Endothelial cell of umbilical vein (primary cell): Measurements from ENCODE around the gene ZNF639. TPM values are rescaled to one million over a fixed set of nuclear protein-coding genes. Genes with fewer than 3 reads are reported as not detected.
A peak's percentile ranks its signal among the peaks of the same experiment; 100 is the strongest.
"Not testable (repeated sequence)": the region's sequence is repeated elsewhere in the genome, so short reads cannot be mapped to it uniquely, and the experiment has no call there.

Experiments used
- Bru-seq: library from RNA; stranded (reverse); fragments of 400-500 nt; gene quantifications from one replicate; lab custom pipeline; 2021; lab: Mats Ljungman, UMichigan
- BruChase-seq, 2 experiments: library from RNA; stranded (reverse); fragments of 400-500 nt; gene quantifications; one replicate each; lab custom pipeline; 2021; lab: Mats Ljungman, UMichigan
- BruUV-seq: library from RNA; stranded (reverse); fragments of 400-500 nt; replicated peaks from 2 replicates; lab custom pipeline; 2021; lab: Mats Ljungman, UMichigan
- CTCF ChIA-PET: fragments of 300-600, 350-600 bp; sonication (Branson Sonifier 250); formaldehyde crosslinking; loops from one replicate; lab custom pipeline; 2021; ENCODE audit warnings: antibody characterized with exemption, inconsistent platforms; lab: Charles Lee
- POLR2A ChIA-PET: fragments of 300-600, 350-600 bp; sonication (Branson Sonifier 250); formaldehyde crosslinking; loops from one replicate; lab custom pipeline; 2021; ENCODE audit warnings: antibody characterized with exemption, inconsistent platforms; lab: Charles Lee
- DNase-seq: peaks from one replicate; pipeline ENCODE4 v3.0.0-alpha.2; 2011; ENCODE audit warnings: low read depth, low spot score
- FAIRE-seq: peaks from 2 replicates; lab custom pipeline; 2011; peaks lifted over from hg19 to GRCh38; lab: Jason Lieb, UNC
- H2AFZ ChIP-seq: 2 replicates; pipeline ENCODE4 v1.6.0; 2012; ENCODE audit warnings: low read depth, low read length, control low read depth, inconsistent platforms
- H3K27ac ChIP-seq: 2 replicates; pipeline ENCODE4 v1.5.1; 2011; ENCODE audit warnings: low read depth, mild to moderate bottlenecking, control low read depth, low read length, moderate library complexity; ENCODE audit not compliant: insufficient read depth
- H3K27me3 ChIP-seq, 2 experiments: 2 replicates each; pipeline versions ENCODE4 v1.6.0 to v1.6.1; 2011; ENCODE audit warnings: low read length in 2 of 2, mixed read lengths in 1 of 2; ENCODE audit not compliant: control insufficient read depth in 2 of 2, insufficient read depth in 2 of 2
- H3K36me3 ChIP-seq, 2 experiments: 2 replicates in 1 of 2; 3 replicates in 1 of 2; pipeline ENCODE4 v1.5.1; 2011; ENCODE audit warnings: low read length in 2 of 2, mild to moderate bottlenecking in 1 of 2, moderate library complexity in 1 of 2; ENCODE audit not compliant: control insufficient read depth in 2 of 2, insufficient read depth in 2 of 2; ENCODE audit errors: extremely low read depth in 1 of 2
- H3K4me1 ChIP-seq: 3 replicates; pipeline ENCODE4 v1.5.1; 2011; ENCODE audit warnings: mild to moderate bottlenecking, low read length; ENCODE audit not compliant: control insufficient read depth, insufficient read depth; ENCODE audit errors: extremely low read depth
- H3K4me2 ChIP-seq: 2 replicates; pipeline ENCODE4 v1.6.1; 2011; ENCODE audit warnings: low read length, control low read depth, mixed read lengths; ENCODE audit not compliant: insufficient read depth
- H3K4me3 ChIP-seq, 3 experiments: fragments of 200-600 bp in 1 of 3; sonication (generic), shearing (Covaris generic) in 1 of 3; replicated peaks in 1 of 3; 2 replicates each; pipeline ENCODE4 v1.5.1; 2011 to 2016; ENCODE audit warnings: control low read depth in 3 of 3, low read length in 3 of 3, mild to moderate bottlenecking in 2 of 3, inconsistent platforms in 1 of 3, low read depth in 1 of 3, moderate library complexity in 1 of 3; ENCODE audit not compliant: insufficient read depth in 1 of 3
- H3K79me2 ChIP-seq: 2 replicates; pipeline ENCODE4 v1.6.0; 2012; ENCODE audit warnings: low read length, inconsistent platforms; ENCODE audit not compliant: control insufficient read depth, insufficient read depth
- H3K9ac ChIP-seq: replicated peaks from 2 replicates; pipeline ENCODE3; 2011; ENCODE audit warnings: low read length, control low read depth; ENCODE audit not compliant: insufficient read depth; ENCODE audit errors: extremely low read depth
- H3K9me1 ChIP-seq: replicated peaks from 3 replicates; pipeline ENCODE4 v1.6.0; 2011; ENCODE audit warnings: mild to moderate bottlenecking, low read length; ENCODE audit not compliant: control insufficient read depth, insufficient read depth; ENCODE audit errors: extremely low read depth
- H3K9me3 ChIP-seq: replicated peaks from 2 replicates; pipeline ENCODE4 v1.5.1; 2012; ENCODE audit warnings: low read length, inconsistent platforms; ENCODE audit not compliant: control insufficient read depth, insufficient read depth
- H4K20me1 ChIP-seq: replicated peaks from 2 replicates; pipeline ENCODE3; 2011; ENCODE audit warnings: mild to moderate bottlenecking, low read length; ENCODE audit not compliant: control insufficient read depth, insufficient read depth; ENCODE audit errors: extremely low read depth
- JUN ChIP-seq: IDR thresholded peaks from 2 replicates; pipeline ENCODE4 v1.6.1; 2011; ENCODE audit warnings: borderline replicate concordance, low read depth; ENCODE audit not compliant: insufficient read length, insufficient read depth
- MYC ChIP-seq: IDR thresholded peaks from one replicate; pipeline ENCODE4 v1.6.1; 2011; ENCODE audit warnings: mild to moderate bottlenecking, low read depth, low read length
- POLR2A ChIP-seq: IDR thresholded peaks from 2 replicates; pipeline ENCODE4 v1.6.1; 2012; ENCODE audit warnings: low read depth, mild to moderate bottlenecking, control low read depth, low read length
- POLR2AphosphoS5 ChIP-seq: IDR thresholded peaks from 2 replicates; pipeline ENCODE4 v1.6.1; 2012; ENCODE audit warnings: low read depth, mild to moderate bottlenecking, control low read depth, low read length, moderate library complexity; ENCODE audit not compliant: insufficient read depth
- dilution Hi-C: fragments of 300-500 bp; cut with MboI; formaldehyde crosslinking; loops from one replicate; pipeline ENCODE4 v1.15.0; 2019; ENCODE audit warnings: low sequenced_read_pairs; ENCODE audit not compliant: extremely low pct_ligation_motif_present
- intact Hi-C: fragments of 100-400 bp; cut with micrococcal nuclease; formaldehyde crosslinking; loops from one replicate; pipeline ENCODE4 v1.10.0; 2022
- long read RNA-seq: library from polyadenylated mRNA; stranded (forward); transcript quantifications from one replicate; pipeline ENCODE4 v2.0.0, GENCODE V29; 2021
- polyA minus RNA-seq, 3 experiments: library from RNA; depleted of rRNA, polyadenylated mRNA; stranded (reverse); fragments of >200 nt; gene quantifications; 1 replicate in 1 of 3; 2 replicates in 2 of 3; pipeline ENCODE4 v1.2.3, GENCODE V29; 2011
- polyA plus RNA-seq, 4 experiments: library from polyadenylated mRNA; depleted of rRNA in 3 of 4; stranded (reverse) in 3 of 4; unstranded in 1 of 4; fragments of >200 nt; gene quantifications; 2 replicates each; pipeline versions ENCODE4 v1.2.1 to v1.2.3, GENCODE V29; 2011 to 2012; ENCODE audit warnings: missing spikeins in 1 of 4
- total RNA-seq: library from RNA; stranded (reverse); gene quantifications from 2 replicates; pipeline ENCODE4 v1.2.3, GENCODE V29; 2021
- TF ChIP-seq, protein P1 (sequence below): IDR thresholded peaks from 2 replicates; pipeline ENCODE4 v1.6.1; 2011; ENCODE audit not compliant: insufficient read depth, insufficient read length
- TF ChIP-seq, protein P2 (sequence below), 2 donors: IDR thresholded peaks; 1 replicate in 1 of 2; 2 replicates in 1 of 2; pipeline ENCODE4 v1.5.1; 2011; ENCODE audit warnings: low read length in 2 of 2, mild to moderate bottlenecking in 2 of 2, moderate library complexity in 2 of 2, control low read depth in 1 of 2, inconsistent platforms in 1 of 2, low read depth in 1 of 2; ENCODE audit not compliant: insufficient read depth in 1 of 2; ENCODE audit errors: extremely low read depth in 1 of 2

The ZNF639 gene, protein sequence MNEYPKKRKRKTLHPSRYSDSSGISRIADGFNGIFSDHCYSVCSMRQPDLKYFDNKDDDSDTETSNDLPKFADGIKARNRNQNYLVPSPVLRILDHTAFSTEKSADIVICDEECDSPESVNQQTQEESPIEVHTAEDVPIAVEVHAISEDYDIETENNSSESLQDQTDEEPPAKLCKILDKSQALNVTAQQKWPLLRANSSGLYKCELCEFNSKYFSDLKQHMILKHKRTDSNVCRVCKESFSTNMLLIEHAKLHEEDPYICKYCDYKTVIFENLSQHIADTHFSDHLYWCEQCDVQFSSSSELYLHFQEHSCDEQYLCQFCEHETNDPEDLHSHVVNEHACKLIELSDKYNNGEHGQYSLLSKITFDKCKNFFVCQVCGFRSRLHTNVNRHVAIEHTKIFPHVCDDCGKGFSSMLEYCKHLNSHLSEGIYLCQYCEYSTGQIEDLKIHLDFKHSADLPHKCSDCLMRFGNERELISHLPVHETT
- total RNA-seq (28.4 and 30.5 TPM in 2 replicates), polyA plus RNA-seq (7.6 and 8.0 TPM in 2 replicates), polyA minus RNA-seq (6.3 and 7.2 TPM in 2 replicates), Bru-seq, nascent RNA (percentile 88 among the genes with signal in this experiment), BruChase-seq, experiment 1, labeled RNA remaining after a 6-hour chase (percentile 87 among the genes with signal in this experiment), BruChase-seq, experiment 2, labeled RNA remaining after a 2-hour chase (percentile 93 among the genes with signal in this experiment)
- 11.8 and 12.0 TPM in 2 replicates for polyA plus RNA-seq (2011; cell fraction: cytosol; rRNA removed)
- 9.6 and 11.6 TPM in 2 replicates for polyA plus RNA-seq (2011; cell fraction: nucleus; rRNA removed)
- 17.8 and 25.9 TPM in 2 replicates for polyA plus RNA-seq (2012)
- polyA minus RNA-seq (2011; cell fraction: cytosol; rRNA and poly(A)+ RNA removed): 12.3 TPM
- 5.1 and 10.0 TPM in 2 replicates for polyA minus RNA-seq (2011; cell fraction: nucleus; rRNA and poly(A)+ RNA removed)
- long read RNA-seq, transcript ZNF639-207 (7 exons, 1,228 nt): major isoform, 41 of 70 reads
- long read RNA-seq, transcript ZNF639-209 (6 exons, 2,033 nt): minor isoform, 15 of 70 reads
- long read RNA-seq, partial matches to known transcripts: 1 of 70 reads
- long read RNA-seq, other reads (novel, unspliced or antisense): 9 of 70 reads

DNA sequence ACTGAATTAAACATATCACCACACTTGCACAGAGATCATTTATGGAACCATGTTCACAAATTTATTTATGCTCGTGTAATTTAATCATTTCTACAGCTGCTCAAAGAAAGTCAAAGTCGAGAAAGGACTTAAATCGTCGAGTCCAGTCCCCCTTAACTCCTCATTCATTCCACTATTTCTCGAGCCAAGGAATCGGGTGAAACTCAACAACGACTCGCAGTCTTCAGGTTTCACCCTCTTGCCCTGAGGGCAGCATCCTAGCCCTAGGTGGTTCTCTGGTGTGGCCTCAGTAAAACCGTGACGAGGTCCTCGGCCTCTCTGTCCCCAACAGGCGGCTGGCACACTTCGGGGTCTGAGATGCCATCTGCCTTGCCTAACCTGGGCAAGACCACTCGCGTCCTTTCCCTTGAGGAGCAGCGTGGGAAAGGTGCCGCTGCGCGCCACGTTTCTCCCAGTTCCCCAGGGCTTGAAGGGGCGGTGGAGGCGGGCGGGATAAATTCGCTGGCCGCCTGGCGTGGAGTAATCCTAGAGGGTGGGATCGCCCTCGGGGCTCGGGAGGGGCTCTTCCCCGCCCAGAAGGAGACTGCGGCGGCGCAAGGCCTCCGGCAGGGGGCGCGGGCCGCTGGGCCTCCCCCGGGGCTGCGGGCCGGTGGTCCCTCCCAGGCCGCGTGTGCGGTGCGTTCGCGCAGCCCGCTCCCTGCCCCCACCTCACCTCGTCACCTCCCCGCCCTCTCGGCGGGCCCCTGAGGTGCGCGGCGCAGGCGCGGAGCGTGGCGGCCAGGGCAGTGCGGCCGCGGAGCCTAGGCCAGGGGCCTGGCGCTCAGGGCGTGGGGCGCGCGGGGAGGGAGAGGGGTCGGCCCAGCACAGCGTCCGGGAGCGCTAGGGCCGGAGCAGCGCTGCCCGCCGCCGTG lies at the start of gene ZNF639:
TSS of gene ZNF639 (plus strand) at position 746 of the 911 bp plus-strand sequence. CDS start 5,263 bp downstream, outside the sequence.
- H3K27me3 ChIP-seq: no peaks in the 10 kb centered on the region
- H3K36me3 ChIP-seq: no peaks in the 10 kb centered on the region
- BruUV-seq: TSS peak; percentile 83
- peaks cover 42% of the 10 kb centered on the region for H3K79me2 ChIP-seq
- dilution Hi-C loops (no loop called here), intact Hi-C loops (loop anchor here (1.0 to 2.0 kb wide), 6 partner anchors 25 to 251 kb away; partner anchors contain the start of genes ACTL6A, GNB4, MFN1 and PIK3CA)
- peak within 1 kb of the TSS; percentile 70 to 90 (median 87) for H3K4me3 ChIP-seq
- POLR2A ChIA-PET: no interaction called here
- TF ChIP-seq POLR2AphosphoS5 (peak; percentile 81), POLR2A (peak; percentile 36), MYC (peak; percentile 95), JUN (no peak)
- TF ChIP-seq, protein P1, sequence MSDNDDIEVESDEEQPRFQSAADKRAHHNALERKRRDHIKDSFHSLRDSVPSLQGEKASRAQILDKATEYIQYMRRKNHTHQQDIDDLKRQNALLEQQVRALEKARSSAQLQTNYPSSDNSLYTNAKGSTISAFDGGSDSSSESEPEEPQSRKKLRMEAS: peak; percentile 6
- TF ChIP-seq, protein P2, sequence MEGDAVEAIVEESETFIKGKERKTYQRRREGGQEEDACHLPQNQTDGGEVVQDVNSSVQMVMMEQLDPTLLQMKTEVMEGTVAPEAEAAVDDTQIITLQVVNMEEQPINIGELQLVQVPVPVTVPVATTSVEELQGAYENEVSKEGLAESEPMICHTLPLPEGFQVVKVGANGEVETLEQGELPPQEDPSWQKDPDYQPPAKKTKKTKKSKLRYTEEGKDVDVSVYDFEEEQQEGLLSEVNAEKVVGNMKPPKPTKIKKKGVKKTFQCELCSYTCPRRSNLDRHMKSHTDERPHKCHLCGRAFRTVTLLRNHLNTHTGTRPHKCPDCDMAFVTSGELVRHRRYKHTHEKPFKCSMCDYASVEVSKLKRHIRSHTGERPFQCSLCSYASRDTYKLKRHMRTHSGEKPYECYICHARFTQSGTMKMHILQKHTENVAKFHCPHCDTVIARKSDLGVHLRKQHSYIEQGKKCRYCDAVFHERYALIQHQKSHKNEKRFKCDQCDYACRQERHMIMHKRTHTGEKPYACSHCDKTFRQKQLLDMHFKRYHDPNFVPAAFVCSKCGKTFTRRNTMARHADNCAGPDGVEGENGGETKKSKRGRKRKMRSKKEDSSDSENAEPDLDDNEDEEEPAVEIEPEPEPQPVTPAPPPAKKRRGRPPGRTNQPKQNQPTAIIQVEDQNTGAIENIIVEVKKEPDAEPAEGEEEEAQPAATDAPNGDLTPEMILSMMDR (IDR thresholded peaks at IDR 0.05; ENCODE audit: extremely low read depth in 1 of 2, insufficient read depth in 1 of 2, low read depth in 1 of 2, low read length in 2 of 2): peak; percentile 83 to 88
- H3K9me1 ChIP-seq: no peaks in the 10 kb centered on the region
- CTCF ChIA-PET: interaction anchor here (0.7 to 3.7 kb wide), 24 partner anchors 13 to 887 kb away, joined by 3 to 60 read pairs (median 7); partner anchors contain the start of genes ACTL6A, MFN1, PIK3CA and ZMAT3
- H2AFZ ChIP-seq: peak within 1 kb of the TSS; percentile 83
- DNase-seq (peak; percentile 90), FAIRE-seq (peak; percentile 65)
- H3K9ac ChIP-seq: peak within 1 kb of the TSS; percentile 94
- H3K27ac ChIP-seq: peak within 1 kb of the TSS; percentile 74
- H3K9me3 ChIP-seq: no peaks in the 10 kb centered on the region
- H3K4me1 ChIP-seq: peaks cover 19% of the 10 kb centered on the region
- H4K20me1 ChIP-seq: no peaks in the 10 kb centered on the region
- peak within 1 kb of the TSS; percentile 99 for H3K4me2 ChIP-seq

DNA sequence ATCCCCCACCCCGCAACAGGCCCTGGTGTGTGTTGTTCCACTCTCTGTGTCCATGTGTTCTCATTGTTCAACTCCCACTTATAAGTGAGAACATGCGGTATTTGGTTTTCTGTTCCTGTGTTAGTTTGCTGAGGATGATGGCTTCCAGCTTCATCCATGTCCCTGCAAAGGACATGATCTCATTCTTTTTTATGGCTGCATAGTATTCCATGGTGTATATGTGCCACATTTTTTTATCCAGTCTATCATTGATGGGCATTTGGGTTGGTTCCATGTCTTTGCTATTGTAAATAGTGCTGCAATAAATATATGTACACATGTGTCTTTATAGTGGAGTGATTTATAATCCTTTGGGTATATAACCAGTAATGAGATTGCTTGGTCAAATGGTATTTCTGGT lies 48.4 kb upstream of the ZNF639 start:
- H3K27ac ChIP-seq, H3K4me2 ChIP-seq, intact Hi-C loops, DNase-seq, CTCF ChIA-PET, H3K9ac ChIP-seq, POLR2A ChIA-PET, H3K4me3 ChIP-seq, H3K4me1 ChIP-seq, H3K79me2 ChIP-seq, H2AFZ ChIP-seq, H3K27me3 ChIP-seq, BruUV-seq, FAIRE-seq, dilution Hi-C loops, H3K9me1 ChIP-seq, H3K36me3 ChIP-seq, H3K9me3 ChIP-seq, H4K20me1 ChIP-seq: not testable (repeated sequence)
